GM18870 (cell line): ENCODE results near the gene CNBD2.
"Not testable (repeated sequence)": the region's sequence is repeated elsewhere in the genome, so short reads cannot be mapped to it uniquely, and the experiment has no call there.

Experiments
- ATAC-seq: cut with Tn5 transposase; IDR thresholded peaks from one replicate; pipeline ENCODE4 v1.9.1; 2021; ENCODE audit warnings: moderate library complexity; ENCODE audit not compliant: unreplicated experiment

The CNBD2 gene

GRCh38 chr20:35967979-35968640 lies at the start of gene CNBD2:
CNBD2 (plus strand) TSS chr20:35968590; CDS start chr20:35968763, 173 bp downstream.
- ATAC-seq, result no peak

GRCh38 chr20:35920523-35920922 lies 47.9 kb upstream of the CNBD2 start:
- ATAC-seq, result no peak

GRCh38 chr20:35929301-35929700 lies 39.1 kb upstream of the CNBD2 start:
- ATAC-seq, result no peak

GRCh38 chr20:35934050-35934449 lies 34.3 kb upstream of the CNBD2 start:
- ATAC-seq, result no peak

- no peak for ATAC-seq
These were observed 29.1 kb upstream of the CNBD2 start for GRCh38 chr20:35939264-35939663.

- ATAC-seq, result no peak
These were observed 26.8 kb upstream of the CNBD2 start for GRCh38 chr20:35941620-35942019.

GRCh38 chr20:35942243-35942642 lies 26.1 kb upstream of the CNBD2 start:
- ATAC-seq, result no peak

GRCh38 chr20:35947489-35947888 lies 20.9 kb upstream of the CNBD2 start:
- no peak for ATAC-seq

- no peak for ATAC-seq
These were observed 20.5 kb upstream of the CNBD2 start for GRCh38 chr20:35947907-35948306.

- ATAC-seq, result no peak
These were observed 18.3 kb upstream of the CNBD2 start for GRCh38 chr20:35950093-35950492.

- not testable (repeated sequence) for ATAC-seq
These were observed 16.3 kb upstream of the CNBD2 start for GRCh38 chr20:35952080-35952479.

- ATAC-seq, result no peak
These were observed 15.7 kb upstream of the CNBD2 start for GRCh38 chr20:35952480-35953386.

- ATAC-seq, result peak; percentile 19
These were observed 14.8 kb upstream of the CNBD2 start for GRCh38 chr20:35953387-35954199.

GRCh38 chr20:35954200-35954906 lies 14.0 kb upstream of the CNBD2 start, which contains the start of gene SCAND1:
SCAND1 (minus strand) TSS chr20:35954502; CDS start chr20:35954284, 218 bp downstream.
- ATAC-seq, result peak; percentile 81

- ATAC-seq, result no peak
These were observed 13.5 kb upstream of the CNBD2 start for GRCh38 chr20:35954907-35955251.

- no peak for ATAC-seq
These were observed 11.8 kb upstream of the CNBD2 start for GRCh38 chr20:35956616-35957015.

GRCh38 chr20:35959291-35959690 lies 9.1 kb upstream of the CNBD2 start:
- ATAC-seq, result not testable (repeated sequence)

GRCh38 chr20:35963878-35964277 lies 4.5 kb upstream of the CNBD2 start:
- no peak for ATAC-seq

GRCh38 chr20:35968930-35969329 lies 540 bp downstream of the CNBD2 start:
- ATAC-seq, result no peak

- ATAC-seq, result no peak
These were observed 3.6 kb downstream of the CNBD2 start for GRCh38 chr20:35971981-35972380.

GRCh38 chr20:35972462-35972861 lies 4.1 kb downstream of the CNBD2 start:
- no peak for ATAC-seq
